ENCODE results near the gene SEMA3E.

The SEMA3E gene

GRCh38 chr7:83643739-83644138, 5.2 kb downstream of the SEMA3E start:
- TF ChIP-seq CTCF (IDR thresholded peaks at IDR 0.05; ENCODE audit: low read depth, low read length, missing control alignments) = no peak
- DNase-seq (ENCODE audit: low read depth) = no peak
- in situ Hi-C loops (cut with HindIII; ENCODE audit: low sequenced_read_pairs) = no loop called here
- H3K4me3 ChIP-seq (ENCODE audit: low read depth, low read length) = no peak overlapping the region

DNA sequence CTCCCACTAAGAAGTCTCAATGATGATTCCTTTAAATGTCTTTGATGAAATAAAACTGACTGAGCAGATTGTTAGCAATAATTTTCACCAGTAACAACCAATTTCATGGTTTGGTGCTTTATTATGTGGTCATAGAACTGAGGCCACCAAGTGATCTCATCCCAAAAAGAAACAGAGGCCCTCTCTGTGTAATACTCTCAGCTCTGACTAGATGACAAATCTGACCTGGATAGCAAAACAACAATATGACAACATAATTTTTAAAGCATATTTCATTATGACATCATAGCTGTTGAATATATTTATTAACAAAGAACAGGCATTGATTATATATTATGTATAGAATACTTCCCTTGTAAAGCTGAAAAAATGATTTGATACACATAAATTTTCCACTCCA, 5.9 kb downstream of the SEMA3E start:
- TF ChIP-seq CTCF (IDR thresholded peaks at IDR 0.05; ENCODE audit: low read depth, low read length, missing control alignments) = no peak
- no peak overlapping the region for H3K4me3 ChIP-seq (ENCODE audit: low read depth, low read length)
- in situ Hi-C loops (cut with HindIII; ENCODE audit: low sequenced_read_pairs) = no loop called here
- peak; percentile 0 for DNase-seq (ENCODE audit: low read depth)

- DNase-seq (ENCODE audit: low read depth) = no peak
- no peak for TF ChIP-seq CTCF (IDR thresholded peaks at IDR 0.05; ENCODE audit: low read depth, low read length, missing control alignments)
- H3K4me3 ChIP-seq (ENCODE audit: low read depth, low read length) = no peak overlapping the region
- in situ Hi-C loops (cut with HindIII; ENCODE audit: low sequenced_read_pairs) = no loop called here
Observed at GRCh38 chr7:83640731-83641537, 8.0 kb downstream of the SEMA3E start.

DNA sequence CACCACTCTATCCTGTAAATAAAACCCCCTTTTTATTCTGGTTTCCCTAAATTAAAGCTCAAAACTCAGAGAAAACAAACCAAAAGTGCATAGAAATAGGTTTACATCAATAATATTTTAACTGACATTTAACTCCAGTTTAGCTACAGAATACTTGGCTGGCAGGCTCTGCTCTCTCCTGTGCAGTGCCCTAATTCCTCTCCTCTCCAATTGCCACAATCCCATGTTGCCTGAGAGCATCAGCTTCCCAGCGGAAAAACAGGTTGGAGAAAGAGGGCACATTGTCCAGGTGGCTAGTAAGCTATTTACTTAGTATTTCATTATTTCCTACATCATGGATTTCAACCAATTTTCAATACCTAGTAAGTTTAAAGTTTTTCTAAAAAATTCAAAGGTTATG, 8.7 kb downstream of the SEMA3E start:
- in situ Hi-C loops (cut with HindIII; ENCODE audit: low sequenced_read_pairs) = no loop called here
- H3K4me3 ChIP-seq (ENCODE audit: low read depth, low read length) = no peak overlapping the region
- no peak for DNase-seq (ENCODE audit: low read depth)
- no peak for TF ChIP-seq CTCF (IDR thresholded peaks at IDR 0.05; ENCODE audit: low read depth, low read length, missing control alignments)

DNA sequence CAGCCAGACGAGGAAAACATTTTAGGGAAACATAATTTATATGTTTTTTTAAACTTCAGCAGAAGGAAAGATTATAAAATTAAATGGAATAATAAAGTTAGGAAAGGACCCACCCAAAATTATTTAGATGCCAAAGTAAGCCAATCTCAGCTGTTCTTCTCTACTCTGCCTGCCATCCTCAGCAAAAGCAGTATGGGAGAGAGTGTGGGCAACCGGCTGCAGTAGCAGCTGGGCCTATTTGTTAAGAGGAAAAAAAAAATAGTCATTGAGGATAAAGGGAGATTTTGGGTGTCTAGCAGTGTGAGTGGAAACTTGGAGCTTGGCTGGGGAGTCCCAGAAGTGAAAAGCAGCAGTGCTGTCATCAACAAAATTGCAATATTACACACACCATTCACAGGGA, 15.4 kb downstream of the SEMA3E start:
- H3K4me3 ChIP-seq (ENCODE audit: low read depth, low read length) = no peak overlapping the region
- no peak for DNase-seq (ENCODE audit: low read depth)
- in situ Hi-C loops (cut with HindIII; ENCODE audit: low sequenced_read_pairs) = no loop called here
- no peak for TF ChIP-seq CTCF (IDR thresholded peaks at IDR 0.05; ENCODE audit: low read depth, low read length, missing control alignments)

- no peak for TF ChIP-seq CTCF (IDR thresholded peaks at IDR 0.05; ENCODE audit: low read depth, low read length, missing control alignments)
- H3K4me3 ChIP-seq (ENCODE audit: low read depth, low read length) = no peak overlapping the region
- in situ Hi-C loops (cut with HindIII; ENCODE audit: low sequenced_read_pairs) = no loop called here
- no peak for DNase-seq (ENCODE audit: low read depth)
Observed at GRCh38 chr7:83629117-83629880, 19.6 kb downstream of the SEMA3E start.

Data from astrocyte of the cerebellum (primary cell).